ENCODE results near the gene CYB5A. TPM values are rescaled to one million over a fixed set of nuclear protein-coding genes. Genes with fewer than 3 reads are reported as not detected.

Gene CYB5A
- total RNA-seq, 1 donor from 2014 or later: 103 TPM

DNA sequence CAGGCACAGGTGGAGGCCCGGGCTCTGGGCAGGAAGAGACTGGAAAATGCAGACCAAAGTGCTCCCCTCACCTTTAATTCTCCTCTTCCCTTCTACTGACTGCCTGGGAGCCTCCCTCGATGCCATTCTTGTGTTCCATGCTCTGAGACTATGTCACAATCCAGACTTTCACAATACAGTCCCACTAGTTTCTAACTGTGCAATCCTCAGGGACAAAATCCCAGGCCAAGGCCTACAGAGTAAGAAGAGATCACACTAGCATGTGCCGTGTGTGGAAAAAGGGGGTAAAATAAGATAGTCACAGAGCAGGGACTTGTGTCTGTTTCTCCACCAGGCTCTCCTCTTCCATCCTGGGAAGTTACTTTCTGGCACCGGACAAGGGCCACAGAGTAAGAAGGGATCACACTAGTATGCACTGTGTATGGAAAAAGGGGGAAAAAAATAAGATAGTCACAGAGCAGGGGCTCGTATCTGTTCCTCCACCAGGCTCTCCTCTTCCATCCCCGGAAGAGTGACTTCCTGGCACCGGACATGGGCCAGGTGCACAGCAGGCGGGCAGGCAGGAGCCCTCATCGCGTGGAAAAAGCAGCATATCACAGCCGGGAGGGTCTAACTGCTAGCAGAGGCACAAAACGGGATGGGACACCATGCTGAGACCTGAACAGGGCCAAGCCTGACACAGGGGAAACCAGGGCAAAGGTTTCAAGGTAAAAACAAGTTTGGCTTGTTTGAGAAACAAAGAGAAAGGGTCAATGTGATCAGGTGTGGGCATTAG lies 9.6 kb downstream of the CYB5A start:
- intact Hi-C loops (cut with micrococcal nuclease): no loop called here
- ATAC-seq (peak; percentile 52), DNase-seq (no peak)

DNA sequence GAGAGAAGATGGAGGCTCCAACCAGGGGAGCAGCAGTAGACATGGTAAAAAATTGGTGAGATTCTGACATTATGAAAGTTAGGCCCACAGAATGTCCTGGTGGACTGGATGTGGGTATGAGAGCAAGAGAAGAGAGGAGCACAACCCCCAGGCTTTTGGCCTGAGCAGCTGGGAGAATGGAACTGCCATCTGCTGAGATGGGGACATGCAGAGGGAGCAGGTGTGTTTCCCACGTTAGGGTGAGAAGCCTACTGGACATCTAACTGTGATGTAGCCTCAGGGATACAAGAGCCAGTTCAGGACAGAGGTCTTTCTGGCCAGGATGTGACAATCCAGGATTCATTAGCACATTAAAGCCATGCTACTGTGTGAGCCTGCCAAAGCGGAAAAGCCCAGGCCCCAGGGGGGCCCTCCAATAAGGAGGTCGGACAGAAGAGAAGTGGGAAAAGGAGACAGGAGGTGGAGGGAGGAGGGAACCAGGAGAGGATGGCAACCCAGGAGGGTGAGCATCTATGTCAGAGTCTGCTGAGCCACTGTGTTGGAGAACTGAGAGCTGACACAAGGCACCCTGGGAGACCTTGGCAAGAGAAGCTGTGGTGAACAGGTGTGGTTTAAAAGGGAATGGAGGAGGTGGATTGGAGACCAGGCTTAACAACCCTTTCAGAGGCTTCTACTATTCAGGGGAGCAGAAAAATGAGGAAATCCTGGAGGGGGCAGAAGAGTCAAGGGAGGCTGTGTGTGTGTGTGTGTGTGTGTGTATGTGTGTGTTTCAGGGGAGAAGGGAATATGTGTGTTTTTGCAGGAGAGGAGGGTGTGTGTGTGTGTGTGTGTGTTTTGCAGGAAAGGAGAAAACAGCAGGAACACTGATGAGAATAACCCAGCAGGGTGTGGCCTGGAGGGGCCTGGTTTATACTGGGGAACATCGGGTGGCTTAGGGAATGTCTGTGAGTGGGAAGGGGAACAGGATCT lies 10.5 kb downstream of the CYB5A start:
- peak; percentile 6 for ATAC-seq
- DNase-seq: no peak
- intact Hi-C loops (cut with micrococcal nuclease): no loop called here

GRCh38 chr18:74278983-74279382 lies 12.8 kb downstream of the CYB5A start:
- ATAC-seq (no peak), DNase-seq (no peak)
- intact Hi-C loops (cut with micrococcal nuclease): no loop called here

DNA sequence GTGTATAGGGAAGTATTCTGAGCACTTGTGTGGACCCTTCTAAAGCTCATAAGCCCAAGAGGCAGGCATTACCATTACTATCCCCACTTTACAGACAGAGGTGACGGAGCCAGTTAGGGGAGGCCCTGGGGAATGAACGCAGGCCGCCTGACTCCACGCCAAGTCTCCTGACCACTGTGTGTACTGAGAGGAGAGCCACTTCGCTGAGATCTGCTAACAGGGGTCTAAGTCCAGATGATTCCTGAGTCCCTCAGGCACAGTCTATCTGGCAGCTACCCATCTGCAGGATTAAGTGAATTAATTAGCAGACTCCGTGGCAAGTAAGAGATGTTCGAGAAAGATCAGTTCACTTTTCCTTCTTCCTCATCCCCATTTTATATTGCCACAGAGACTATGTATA lies 13.7 kb downstream of the CYB5A start:
- intact Hi-C loops (cut with micrococcal nuclease): no loop called here
- peak; percentile 62 for DNase-seq
- peak; percentile 53 for ATAC-seq

DNA sequence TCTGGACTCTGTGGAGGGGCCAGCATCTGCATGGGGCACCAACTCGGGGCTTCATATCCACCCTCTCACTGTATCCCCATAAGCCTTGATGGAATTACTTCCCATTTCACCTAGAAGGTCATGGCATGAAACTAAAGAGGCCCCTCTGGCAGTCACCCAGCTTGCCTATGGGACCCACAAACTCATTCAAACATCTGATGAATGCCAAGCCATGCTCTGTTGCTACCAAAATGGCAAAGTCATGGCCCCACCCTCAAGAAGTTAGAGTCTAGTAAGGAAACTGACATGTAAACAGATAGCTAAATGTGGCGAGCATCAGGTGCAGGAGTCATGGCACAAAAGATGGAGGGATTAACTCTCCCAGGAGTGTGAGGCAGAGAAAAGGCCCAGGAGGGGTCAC lies 14.5 kb downstream of the CYB5A start:
- intact Hi-C loops (cut with micrococcal nuclease): no loop called here
- no peak for DNase-seq

DNA sequence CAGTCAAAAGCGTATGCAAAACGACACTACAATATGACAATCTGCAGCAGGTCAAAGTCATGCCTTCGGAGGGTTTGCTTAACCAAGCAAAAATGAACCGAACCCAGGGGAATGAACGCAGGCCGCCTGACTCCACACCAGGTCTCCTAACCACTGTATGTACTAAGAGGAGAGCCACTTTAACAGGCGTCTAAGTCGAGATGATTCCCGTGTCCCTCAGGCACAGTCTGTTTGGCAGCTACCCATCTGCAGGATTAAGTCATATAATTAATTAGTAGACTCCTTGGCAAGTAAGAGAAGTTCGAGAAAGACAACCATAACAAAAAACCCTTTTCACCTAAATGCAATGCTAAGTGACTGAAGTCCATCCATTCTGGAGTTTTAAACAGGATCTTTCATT lies 15.2 kb downstream of the CYB5A start:
- ATAC-seq: peak; percentile 58
- intact Hi-C loops (cut with micrococcal nuclease): no loop called here

More for the DNA sequence above, 14.5 kb downstream of the CYB5A start:
- ATAC-seq: no peak

DNA sequence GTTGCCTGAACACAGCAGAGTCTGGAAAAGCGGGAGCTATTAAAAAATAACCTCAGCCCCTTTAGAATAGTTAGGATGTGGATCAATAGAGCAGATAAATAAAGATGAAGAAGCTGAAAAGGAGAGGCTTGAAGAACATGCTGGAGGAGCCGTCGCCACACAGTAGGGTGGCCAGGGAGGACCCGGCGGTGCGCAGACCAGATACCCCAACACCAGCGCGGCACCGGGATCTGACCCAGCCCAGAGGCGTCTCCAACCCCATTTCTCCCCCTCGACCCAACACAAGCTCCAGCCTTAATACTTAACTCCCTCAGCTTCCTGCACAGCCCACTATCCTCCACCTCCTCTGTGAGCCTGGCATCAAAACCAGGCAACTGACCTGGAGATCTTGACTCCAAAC lies 16.0 kb downstream of the CYB5A start:
- no peak for ATAC-seq
- intact Hi-C loops (cut with micrococcal nuclease): no loop called here
- DNase-seq: no peak

More for the DNA sequence above, 15.2 kb downstream of the CYB5A start:
- DNase-seq: no peak

- intact Hi-C loops (cut with micrococcal nuclease): no loop called here
- DNase-seq (no peak), ATAC-seq (no peak)
Observed at GRCh38 chr18:74274700-74275099, 17.1 kb downstream of the CYB5A start.

DNA sequence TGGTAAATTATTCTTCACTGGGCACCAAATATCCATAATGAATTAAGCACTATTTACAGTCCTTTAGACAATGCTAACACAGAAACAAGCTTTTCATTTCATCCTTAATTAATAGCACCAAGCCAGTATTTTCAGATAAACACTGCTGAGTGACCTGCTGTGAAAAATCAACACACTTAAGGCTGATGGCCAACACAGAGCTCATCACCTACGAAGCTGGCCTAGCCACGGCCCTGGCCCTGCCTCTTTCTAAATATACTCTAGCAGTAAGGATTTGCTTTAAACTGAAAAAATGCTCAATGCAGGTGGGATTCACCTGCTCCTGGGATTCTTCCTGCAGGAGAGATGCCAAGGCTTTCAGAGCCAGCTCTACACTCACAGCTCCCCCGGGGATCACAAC lies 18.4 kb downstream of the CYB5A start:
- intact Hi-C loops (cut with micrococcal nuclease): no loop called here
- DNase-seq (no peak), ATAC-seq (no peak)

GRCh38 chr18:74271635-74272034 lies 20.1 kb downstream of the CYB5A start:
- no peak for DNase-seq
- intact Hi-C loops (cut with micrococcal nuclease): no loop called here
- ATAC-seq: no peak

DNA sequence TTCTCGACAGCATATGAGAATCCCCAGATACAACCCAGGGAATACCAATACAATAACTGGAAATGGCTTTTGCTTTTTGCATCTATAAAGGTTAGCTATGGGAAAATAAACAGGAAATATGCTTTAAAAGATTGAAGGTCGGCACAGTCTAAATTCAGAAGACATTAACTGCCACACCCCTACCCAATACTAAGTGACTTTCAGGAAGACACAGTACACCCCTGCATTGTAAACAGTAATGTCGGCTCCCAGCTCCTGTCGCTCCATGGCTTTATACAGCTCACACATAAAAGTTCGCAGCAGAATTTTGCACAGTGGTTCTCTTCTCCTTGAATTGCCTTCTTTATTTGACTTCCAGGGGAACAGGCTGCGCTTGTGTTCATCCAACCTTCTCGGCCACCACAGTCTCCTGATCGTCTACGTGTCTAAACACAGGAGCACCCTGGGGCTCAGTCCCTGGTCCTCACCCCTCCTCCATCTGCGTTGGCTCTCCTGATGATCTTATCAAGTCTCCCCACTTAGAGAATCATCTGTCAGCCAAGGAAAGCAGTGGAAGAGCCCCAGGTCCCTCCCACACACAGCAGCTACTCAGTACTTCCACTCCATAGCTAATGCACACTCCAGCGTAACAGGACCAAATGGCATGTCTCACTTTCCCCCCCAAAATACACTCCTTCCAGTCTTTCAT lies 22.7 kb downstream of the CYB5A start:
- DNase-seq (peak; percentile 48), ATAC-seq (peak; percentile 89)
- intact Hi-C loops (cut with micrococcal nuclease): no loop called here

GRCh38 chr18:74268175-74268574 lies 23.6 kb downstream of the CYB5A start:
- no peak for DNase-seq
- intact Hi-C loops (cut with micrococcal nuclease): no loop called here
- ATAC-seq: no peak

- DNase-seq: no peak
- no peak for ATAC-seq
- intact Hi-C loops (cut with micrococcal nuclease): no loop called here
Observed at GRCh38 chr18:74266161-74266560, 25.6 kb downstream of the CYB5A start.

DNA sequence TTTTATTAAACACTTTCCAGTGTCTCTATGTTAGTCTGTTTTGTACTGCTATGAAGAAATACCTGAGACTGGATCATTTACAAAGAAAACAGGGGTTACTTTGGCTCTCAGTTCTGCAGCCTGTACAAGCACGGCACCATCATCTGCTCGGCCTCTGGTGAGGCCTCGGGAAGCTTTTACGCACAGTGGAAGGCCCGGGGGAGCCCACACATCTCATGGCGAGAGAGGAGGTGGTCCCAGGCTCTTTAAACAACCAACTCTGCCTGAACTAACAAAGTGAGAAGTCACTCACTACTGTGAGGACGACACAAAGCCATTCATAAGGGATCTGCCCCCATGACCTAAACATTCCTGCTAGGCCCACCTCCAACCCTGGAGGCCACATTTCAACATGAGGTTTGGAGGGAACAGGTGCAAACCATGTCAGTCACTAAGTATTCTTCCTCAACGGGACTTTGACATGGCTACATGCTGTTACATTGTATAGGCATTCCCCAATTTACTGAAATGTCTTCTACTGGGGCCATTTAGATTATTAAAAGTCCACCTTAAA lies 26.1 kb downstream of the CYB5A start:
- no peak for ATAC-seq
- DNase-seq: no peak
- intact Hi-C loops (cut with micrococcal nuclease): no loop called here

- no peak for DNase-seq
- no peak for ATAC-seq
- intact Hi-C loops (cut with micrococcal nuclease): no loop called here
Observed at GRCh38 chr18:74264303-74265020, 27.3 kb downstream of the CYB5A start.

DNA sequence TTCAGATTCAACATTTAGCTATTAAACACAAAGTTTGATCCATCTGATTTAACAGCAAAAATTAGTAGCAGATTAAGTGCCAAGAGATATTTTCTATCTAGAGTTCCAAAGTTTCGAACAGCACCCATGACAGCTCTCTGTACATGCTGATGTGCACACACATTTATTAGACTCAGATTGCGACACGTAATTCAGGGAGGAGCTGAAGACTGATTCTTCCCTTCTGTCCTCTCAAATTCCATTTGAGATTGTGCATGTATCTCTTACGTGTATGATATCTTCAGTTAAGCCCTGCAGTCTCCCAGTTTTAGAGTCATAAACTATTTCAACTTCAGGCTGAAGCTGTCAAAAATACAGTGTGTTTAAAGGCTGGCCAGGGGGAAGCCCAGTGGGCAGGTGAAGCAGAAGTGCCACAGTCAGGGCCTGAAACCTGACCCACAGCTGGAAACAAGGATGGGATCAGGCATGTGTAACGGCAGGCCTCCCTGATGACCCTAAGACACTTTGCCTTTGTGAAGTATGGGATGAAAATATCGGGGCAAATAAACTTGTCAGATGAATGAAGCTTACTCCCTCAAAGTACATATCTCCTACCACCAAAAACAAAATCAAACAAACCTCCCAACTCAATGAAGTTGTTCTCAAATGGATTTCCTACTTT lies 30.6 kb downstream of the CYB5A start:
- ATAC-seq: no peak
- intact Hi-C loops (cut with micrococcal nuclease): no loop called here
- no peak for DNase-seq

DNA sequence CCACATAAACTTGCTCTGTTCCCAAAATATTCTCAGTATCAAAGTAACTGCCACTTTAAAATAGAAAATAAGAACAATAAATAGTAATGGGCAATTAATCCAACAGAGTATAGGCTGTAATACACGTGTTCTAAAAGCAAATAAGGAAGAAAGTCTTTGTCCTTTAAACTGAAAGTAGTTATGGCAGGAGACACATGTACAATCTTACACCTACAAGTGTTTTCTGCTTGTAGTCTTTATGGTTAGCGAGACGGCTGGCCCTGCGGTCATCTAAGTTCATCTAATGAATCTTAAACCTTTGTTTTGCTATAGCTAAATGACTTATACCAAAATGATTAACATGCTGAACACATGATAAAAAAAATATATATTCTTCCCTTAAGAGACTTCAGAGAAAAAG lies 32.4 kb downstream of the CYB5A start:
- ATAC-seq: no peak
- DNase-seq: no peak
- intact Hi-C loops (cut with micrococcal nuclease): no loop called here

DNA sequence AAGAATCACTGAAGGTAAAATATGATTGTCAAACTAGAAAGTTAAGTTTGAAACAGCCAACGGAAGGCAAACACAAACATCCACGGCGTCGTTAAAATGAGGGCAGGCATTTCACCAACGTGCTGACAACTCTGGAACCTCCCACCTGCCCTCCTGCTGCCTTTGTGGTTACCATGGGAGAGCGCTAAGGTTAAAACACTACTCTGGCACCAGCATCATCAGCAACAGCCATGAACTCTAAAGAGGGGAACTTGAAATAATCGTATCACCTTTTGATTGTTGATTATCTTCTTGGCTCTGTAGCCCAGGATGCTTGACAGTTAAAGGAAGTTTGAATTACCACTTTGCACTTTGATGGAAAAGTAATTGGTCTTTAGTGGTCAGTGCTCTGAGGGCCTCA lies 34.7 kb downstream of the CYB5A start:
- DNase-seq: no peak
- ATAC-seq: peak; percentile 72
- intact Hi-C loops (cut with micrococcal nuclease): no loop called here

All from left ventricle myocardium superior (tissue), 1 donor.